Upper lobe of right lung (tissue), 1 donor: ENCODE data around the gene LPCAT1. TPM values are rescaled to one million over a fixed set of nuclear protein-coding genes. Genes with fewer than 3 reads are reported as not detected.

Source experiments
- ATAC-seq: fragments of 200-7000 bp; cut with Tn5 transposase; one replicate; pipeline ENCODE4 v1.9.1; 2020; ENCODE audit warnings: mild to moderate bottlenecking, moderate library complexity
- DNase-seq: peaks from one replicate; pipeline ENCODE4 v3.0.0-alpha.2; 2020
- H3K27ac ChIP-seq: fragments of 200-600 bp; one replicate; pipeline ENCODE4 v1.8.0; 2022
- H3K27me3 ChIP-seq: fragments of 200-600 bp; one replicate; pipeline ENCODE4 v1.8.0; 2022; ENCODE audit warnings: mild to moderate bottlenecking
- H3K36me3 ChIP-seq: fragments of 200-600 bp; one replicate; pipeline ENCODE4 v1.8.0; 2022
- H3K4me1 ChIP-seq: fragments of 200-600 bp; one replicate; pipeline ENCODE4 v1.8.0; 2022
- H3K4me3 ChIP-seq: fragments of 200-600 bp; one replicate; pipeline ENCODE4 v1.8.0; 2022; ENCODE audit warnings: mild to moderate bottlenecking
- H3K9me3 ChIP-seq: fragments of 200-600 bp; one replicate; pipeline ENCODE4 v1.8.0; 2022
- intact Hi-C: fragments of 100-400 bp; cut with DNase I; formaldehyde crosslinking; loops from one replicate; pipeline ENCODE4 v1.11.0; 2022
- total RNA-seq: library from RNA; stranded (reverse); fragmentation: NEBNext Ultra II Directional; extraction: Animal tissue kit (Norgen Biotek cat#: 25700); gene quantifications from one replicate; pipeline ENCODE4 v1.2.1, GENCODE V29; 2021
- TF ChIP-seq, protein P1 (sequence below): fragments of 200-600 bp; IDR thresholded peaks from one replicate; pipeline ENCODE4 v1.8.0; 2022; ENCODE audit warnings: antibody characterized with exemption
- donor health status: DM: no; HTN: yes; CAD: no; lungs with severe emphysema.

Gene LPCAT1
- total RNA-seq, 1 donor from 2014 or later, result 690 TPM

DNA sequence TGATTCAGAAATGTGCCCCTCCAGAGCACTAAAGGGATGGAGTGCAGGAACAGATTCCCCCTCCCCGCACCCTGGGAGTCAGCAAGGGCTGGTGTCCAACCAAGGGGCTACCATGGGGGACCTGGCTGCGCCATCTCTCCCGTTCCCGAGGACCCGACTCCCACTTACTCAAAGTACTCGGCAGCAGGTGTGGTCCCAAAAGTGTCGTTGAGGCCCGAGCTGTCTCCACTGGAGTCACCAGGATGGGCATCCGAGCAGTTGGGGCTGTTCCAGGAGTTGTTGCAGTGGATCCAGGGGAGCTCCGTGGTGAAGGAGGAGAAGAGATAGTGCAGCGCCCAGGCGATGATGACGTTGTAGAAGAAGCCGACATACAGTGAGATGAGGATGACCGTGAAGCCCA is 91.5 kb downstream of the LPCAT1 start:
- peaks cover 20% of the 10 kb centered on the region for H3K9me3 ChIP-seq
- H3K27me3 ChIP-seq, result no peaks in the 10 kb centered on the region
- H3K27ac ChIP-seq, result no peak overlapping the region
- ATAC-seq (no peak), DNase-seq (peak; percentile 47)
- intact Hi-C loops, result no loop called here
- no peaks in the 10 kb centered on the region for H3K4me1 ChIP-seq
- no peak overlapping the region for H3K4me3 ChIP-seq
- TF ChIP-seq, protein P1, sequence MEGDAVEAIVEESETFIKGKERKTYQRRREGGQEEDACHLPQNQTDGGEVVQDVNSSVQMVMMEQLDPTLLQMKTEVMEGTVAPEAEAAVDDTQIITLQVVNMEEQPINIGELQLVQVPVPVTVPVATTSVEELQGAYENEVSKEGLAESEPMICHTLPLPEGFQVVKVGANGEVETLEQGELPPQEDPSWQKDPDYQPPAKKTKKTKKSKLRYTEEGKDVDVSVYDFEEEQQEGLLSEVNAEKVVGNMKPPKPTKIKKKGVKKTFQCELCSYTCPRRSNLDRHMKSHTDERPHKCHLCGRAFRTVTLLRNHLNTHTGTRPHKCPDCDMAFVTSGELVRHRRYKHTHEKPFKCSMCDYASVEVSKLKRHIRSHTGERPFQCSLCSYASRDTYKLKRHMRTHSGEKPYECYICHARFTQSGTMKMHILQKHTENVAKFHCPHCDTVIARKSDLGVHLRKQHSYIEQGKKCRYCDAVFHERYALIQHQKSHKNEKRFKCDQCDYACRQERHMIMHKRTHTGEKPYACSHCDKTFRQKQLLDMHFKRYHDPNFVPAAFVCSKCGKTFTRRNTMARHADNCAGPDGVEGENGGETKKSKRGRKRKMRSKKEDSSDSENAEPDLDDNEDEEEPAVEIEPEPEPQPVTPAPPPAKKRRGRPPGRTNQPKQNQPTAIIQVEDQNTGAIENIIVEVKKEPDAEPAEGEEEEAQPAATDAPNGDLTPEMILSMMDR, result no peak
- no peaks in the 10 kb centered on the region for H3K36me3 ChIP-seq

DNA sequence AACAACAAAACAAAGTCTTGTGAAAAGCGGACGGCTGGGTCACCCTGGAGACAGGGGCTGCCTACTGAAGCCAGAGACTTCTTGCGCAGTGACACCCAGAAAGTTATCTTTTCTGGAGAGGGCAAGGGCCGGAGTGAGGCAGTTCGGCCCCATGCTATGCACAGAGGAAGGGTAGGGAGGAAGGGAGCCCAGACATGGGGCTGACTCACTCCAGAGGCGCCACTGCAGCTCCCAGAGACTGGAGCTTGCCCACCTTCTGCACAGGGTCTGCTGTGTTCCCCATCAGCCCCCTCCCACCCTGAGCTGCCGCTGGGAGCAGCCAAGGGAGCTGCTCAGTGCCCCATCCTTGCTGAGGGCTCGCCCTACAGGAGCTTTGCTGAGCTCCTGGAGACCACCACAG is 91.9 kb downstream of the LPCAT1 start:
- Histone ChIP-seq H3K36me3 (no peaks in the 10 kb centered on the region), H3K27ac (no peak overlapping the region), H3K4me1 (no peaks in the 10 kb centered on the region), H3K27me3 (no peaks in the 10 kb centered on the region), H3K4me3 (no peak overlapping the region), H3K9me3 (peaks cover 21% of the 10 kb centered on the region)
- intact Hi-C loops, result no loop called here
- TF ChIP-seq, protein P1, result no peak
- ATAC-seq (no peak), DNase-seq (peak; percentile 38)

DNA sequence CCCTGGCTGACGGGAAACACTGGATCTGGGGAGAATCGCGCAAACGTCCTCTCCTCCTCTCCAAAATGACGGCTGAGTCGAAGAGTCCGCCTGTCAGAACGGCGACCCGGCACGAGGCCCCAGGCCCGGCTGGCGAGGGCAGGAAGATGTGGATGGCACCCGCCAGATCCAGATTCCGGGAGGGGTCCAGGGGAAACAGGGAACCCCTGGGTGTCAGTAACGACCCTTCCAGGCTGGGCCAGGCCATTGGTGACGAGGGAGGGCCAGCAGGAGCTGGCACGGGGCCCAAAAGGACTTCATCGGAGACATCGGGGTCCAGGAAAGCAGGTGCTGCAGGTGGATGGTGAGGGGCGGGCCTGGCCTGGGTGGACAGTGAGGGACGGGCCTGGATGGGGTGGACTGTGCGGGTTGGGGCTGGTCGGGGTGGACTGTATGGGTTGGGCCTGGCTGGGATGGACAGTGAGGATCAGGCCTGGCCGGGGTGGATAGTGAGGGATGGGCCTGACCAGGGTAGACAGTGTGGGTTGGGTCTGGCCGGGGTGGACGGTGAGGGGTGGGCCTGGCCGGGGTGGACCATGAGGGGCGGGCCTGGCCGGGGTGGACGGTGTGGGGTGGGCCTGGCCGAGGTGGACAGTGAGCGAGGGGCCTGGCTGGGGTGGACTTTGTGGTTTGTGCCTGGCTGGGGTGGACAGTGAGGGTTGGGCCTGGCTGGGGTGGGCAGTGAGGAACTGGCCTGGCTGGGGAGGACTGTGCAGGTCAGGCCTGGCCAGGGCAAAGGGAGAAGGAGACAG is 92.5 kb downstream of the LPCAT1 start:
- H3K4me3 ChIP-seq, result no peak overlapping the region
- no peaks in the 10 kb centered on the region for H3K4me1 ChIP-seq
- H3K36me3 ChIP-seq, result no peaks in the 10 kb centered on the region
- ATAC-seq, result peak; percentile 32
- H3K27me3 ChIP-seq, result no peaks in the 10 kb centered on the region
- peak; percentile 52 for DNase-seq
- TF ChIP-seq, protein P1, result no peak
- intact Hi-C loops, result no loop called here
- peaks cover 21% of the 10 kb centered on the region for H3K9me3 ChIP-seq
- H3K27ac ChIP-seq, result no peak overlapping the region

DNA sequence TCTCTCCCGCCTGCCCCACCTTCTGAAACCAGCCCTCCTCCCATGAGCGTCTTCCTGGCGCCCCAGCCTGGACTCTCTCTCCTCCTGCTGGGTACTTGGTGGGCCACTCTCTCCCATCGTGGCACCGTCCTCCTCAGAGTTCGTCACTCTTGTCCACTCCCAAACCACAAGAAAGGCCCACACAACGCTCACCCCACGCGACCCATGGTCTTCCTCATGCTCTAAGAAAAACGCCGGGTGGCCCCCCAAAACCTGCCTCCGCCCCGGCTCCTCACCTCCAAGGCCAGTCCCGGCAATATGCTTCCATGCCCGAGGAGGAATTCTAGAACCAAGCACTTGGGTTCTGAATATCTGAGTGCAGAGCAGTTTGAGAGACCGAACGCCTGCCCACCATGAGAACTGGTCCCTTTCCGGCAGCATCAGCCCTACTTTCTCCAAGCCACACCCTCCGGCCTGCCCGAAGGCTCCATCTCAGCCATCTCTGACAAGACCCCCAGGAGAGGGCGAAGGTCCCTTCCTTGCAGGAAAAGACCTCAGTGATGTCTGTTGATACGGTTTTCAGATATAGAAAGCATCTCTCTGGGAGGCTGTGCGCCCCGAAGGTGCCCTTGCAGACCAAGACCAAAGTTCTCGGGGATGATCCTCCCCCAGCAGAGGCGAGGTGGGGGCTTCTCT is 93.5 kb downstream of the LPCAT1 start:
- Histone ChIP-seq H3K4me1 (no peaks in the 10 kb centered on the region), H3K27me3 (no peaks in the 10 kb centered on the region), H3K4me3 (no peak overlapping the region), H3K9me3 (peaks cover 21% of the 10 kb centered on the region), H3K36me3 (no peaks in the 10 kb centered on the region), H3K27ac (no peak overlapping the region)
- intact Hi-C loops, result no loop called here
- TF ChIP-seq, protein P1, result no peak
- DNase-seq, result peak; percentile 50
- ATAC-seq, result no peak

DNA sequence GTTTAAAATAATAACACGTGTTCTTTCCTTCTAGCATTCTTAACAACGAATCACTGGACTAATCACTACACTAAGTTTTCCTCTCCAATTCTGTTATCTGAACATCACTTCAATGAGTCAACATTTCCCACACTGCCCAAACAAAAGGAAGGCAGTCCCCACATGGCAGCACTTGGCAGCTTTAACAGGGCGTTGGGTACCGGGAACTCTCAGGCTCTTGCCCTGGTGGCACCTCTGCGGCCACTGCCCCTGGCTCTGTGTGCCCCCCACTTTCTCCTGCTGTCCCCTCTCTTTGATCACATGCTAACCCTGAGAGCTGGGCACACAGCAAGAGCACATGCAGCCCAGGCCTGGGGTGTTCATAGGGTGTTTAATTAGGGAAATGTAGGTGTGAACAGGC is 94.3 kb downstream of the LPCAT1 start:
- H3K4me1 ChIP-seq, result no peaks in the 10 kb centered on the region
- H3K36me3 ChIP-seq, result no peaks in the 10 kb centered on the region
- TF ChIP-seq, protein P1, result no peak
- no peaks in the 10 kb centered on the region for H3K27me3 ChIP-seq
- ATAC-seq, result no peak
- intact Hi-C loops, result no loop called here
- H3K4me3 ChIP-seq, result no peak overlapping the region
- H3K9me3 ChIP-seq, result peaks cover 21% of the 10 kb centered on the region
- DNase-seq, result peak; percentile 29
- no peak overlapping the region for H3K27ac ChIP-seq
